Measurements from ENCODE around the gene GGT6. TPM values are rescaled to one million over a fixed set of nuclear protein-coding genes. Genes with fewer than 3 reads are reported as not detected.
A peak's percentile ranks its signal among the peaks of the same experiment; 100 is the strongest.

GGT6 gene
- total and polyA plus RNA-seq, 2 of the 13 experiments (the other 11 are each of a cell fraction or from before 2014, with no cell fraction given), result 0.16 to 0.80 TPM

DNA sequence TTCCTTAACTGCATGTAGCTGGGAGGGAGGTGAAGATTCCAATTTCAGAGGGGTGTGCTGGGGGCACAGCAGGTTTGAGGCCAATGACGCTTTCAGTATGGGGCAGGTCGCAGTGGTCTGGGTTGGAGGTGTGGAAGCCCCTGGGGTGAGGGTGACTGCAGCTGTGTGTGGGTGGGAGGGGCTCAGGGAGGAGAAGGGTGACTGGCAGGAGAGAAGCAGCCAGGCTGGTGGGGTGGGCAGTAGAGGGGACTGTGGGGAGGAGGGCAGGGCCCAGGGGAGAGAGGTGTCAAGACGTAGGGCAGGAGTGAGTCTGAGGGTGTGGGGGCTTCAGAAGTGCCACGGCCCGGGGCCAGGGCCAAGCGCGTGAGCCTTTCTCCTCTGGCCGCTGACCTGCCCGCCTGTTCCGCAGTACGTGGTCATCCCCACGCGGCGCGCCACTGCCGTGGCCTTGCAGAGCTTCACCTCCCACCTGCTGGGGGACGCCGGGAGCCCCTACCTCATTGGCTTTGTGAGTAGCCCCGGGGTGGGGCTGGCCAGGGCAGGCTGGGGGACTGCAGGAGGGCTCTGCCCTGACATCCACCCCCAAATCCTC, 24.6 kb downstream of the GGT6 start:
- Histone ChIP-seq H3K9ac (ENCODE audit: insufficient read depth, low read depth, low read length) (no peak overlapping the region), H3K4me3 (replicated peaks in 1 of 3; ENCODE audit: insufficient read depth in 1 of 3, low read depth in 2 of 3, low read length in 3 of 3) (no peak overlapping the region), H3K9me3 (ENCODE audit: low read length) (no peaks in the 10 kb centered on the region), H3K79me2 (ENCODE audit: insufficient read depth, low read length) (no peaks in the 10 kb centered on the region), H3K4me2 (ENCODE audit: low read depth, low read length) (no peak overlapping the region), H3K27me3 (ENCODE audit: control insufficient read depth in 1 of 2, insufficient read depth in 2 of 2, low read length in 2 of 2) (peaks cover 3 to 24% of the 10 kb centered on the region in 2 experiments), H2AFZ (ENCODE audit: low read length) (no peak overlapping the region), H3K27ac (ENCODE audit: extremely low read length, insufficient read depth, low read length) (no peak overlapping the region), H3K4me1 (ENCODE audit: insufficient read depth, low read length) (peaks cover 21% of the 10 kb centered on the region), H4K20me1 (ENCODE audit: insufficient read depth, low read length) (0 out of 2 replicates have a peak, but pooled peaks cover 2% of the 10 kb centered on the region), H3K36me3 (replicated peaks in 1 of 2; ENCODE audit: control insufficient read depth in 1 of 2, insufficient read depth in 2 of 2, low read length in 2 of 2) (peaks cover 8 to 22% of the 10 kb centered on the region in 2 experiments)
- in situ Hi-C loops (cut with HindIII; ENCODE audit: extremely low pct_ligation_motif_present, low pct_unique_long_range_greater_than_20kb) (no loop called here), intact Hi-C loops (cut with micrococcal nuclease; ENCODE audit: unreplicated experiment) (no loop called here)
- POLR2A ChIA-PET, result interaction anchor here (2.4 kb wide), 1 partner anchor 20 kb away, joined by 8 read pairs; the partner anchor contains the start of gene MYBBP1A
- 83% methylated on average over 3 of the region's 19 CpGs for WGBS (ENCODE audit: low lambda C conversion rate)
- DNase-seq (ENCODE audit: low spot score), result no peak
- BruUV-seq (replicated peaks), result no TSS peak
- FAIRE-seq, result no peak
- ATAC-seq, result no peak
- CTCF ChIA-PET (ENCODE audit: low intra/inter-chr PET ratio, low total read pairs), result no interaction called here
- no peak for TF ChIP-seq ZNF766 (CRISPR knock-in tag; IDR thresholded peaks at IDR 0.05; ENCODE audit: borderline replicate concordance)
- TF ChIP-seq ZNF75D (CRISPR knock-in tag; IDR thresholded peaks at IDR 0.05; ENCODE audit: borderline replicate concordance), result no peak
- TF ChIP-seq, protein P1, sequence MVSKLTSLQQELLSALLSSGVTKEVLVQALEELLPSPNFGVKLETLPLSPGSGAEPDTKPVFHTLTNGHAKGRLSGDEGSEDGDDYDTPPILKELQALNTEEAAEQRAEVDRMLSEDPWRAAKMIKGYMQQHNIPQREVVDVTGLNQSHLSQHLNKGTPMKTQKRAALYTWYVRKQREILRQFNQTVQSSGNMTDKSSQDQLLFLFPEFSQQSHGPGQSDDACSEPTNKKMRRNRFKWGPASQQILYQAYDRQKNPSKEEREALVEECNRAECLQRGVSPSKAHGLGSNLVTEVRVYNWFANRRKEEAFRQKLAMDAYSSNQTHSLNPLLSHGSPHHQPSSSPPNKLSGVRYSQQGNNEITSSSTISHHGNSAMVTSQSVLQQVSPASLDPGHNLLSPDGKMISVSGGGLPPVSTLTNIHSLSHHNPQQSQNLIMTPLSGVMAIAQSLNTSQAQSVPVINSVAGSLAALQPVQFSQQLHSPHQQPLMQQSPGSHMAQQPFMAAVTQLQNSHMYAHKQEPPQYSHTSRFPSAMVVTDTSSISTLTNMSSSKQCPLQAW (CRISPR knock-in tag; IDR thresholded peaks at IDR 0.05), result no peak
- TF ChIP-seq, protein P2, sequence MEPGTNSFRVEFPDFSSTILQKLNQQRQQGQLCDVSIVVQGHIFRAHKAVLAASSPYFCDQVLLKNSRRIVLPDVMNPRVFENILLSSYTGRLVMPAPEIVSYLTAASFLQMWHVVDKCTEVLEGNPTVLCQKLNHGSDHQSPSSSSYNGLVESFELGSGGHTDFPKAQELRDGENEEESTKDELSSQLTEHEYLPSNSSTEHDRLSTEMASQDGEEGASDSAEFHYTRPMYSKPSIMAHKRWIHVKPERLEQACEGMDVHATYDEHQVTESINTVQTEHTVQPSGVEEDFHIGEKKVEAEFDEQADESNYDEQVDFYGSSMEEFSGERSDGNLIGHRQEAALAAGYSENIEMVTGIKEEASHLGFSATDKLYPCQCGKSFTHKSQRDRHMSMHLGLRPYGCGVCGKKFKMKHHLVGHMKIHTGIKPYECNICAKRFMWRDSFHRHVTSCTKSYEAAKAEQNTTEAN (CRISPR knock-in tag; conservative IDR thresholded peaks at IDR 0.05), result no peak
- TF ChIP-seq SCMH1 (CRISPR knock-in tag; IDR thresholded peaks at IDR 0.05; ENCODE audit: borderline replicate concordance), result no peak
- no peak for TF ChIP-seq ZNF33B (CRISPR knock-in tag; IDR thresholded peaks at IDR 0.05)
- no peak for TF ChIP-seq ZFY (CRISPR knock-in tag; IDR thresholded peaks at IDR 0.05)
- no peak for TF ChIP-seq RFX5 (IDR thresholded peaks at IDR 0.05; ENCODE audit: low read depth, low read length)
- no peak for TF ChIP-seq NR2C2 (CRISPR knock-in tag; IDR thresholded peaks at IDR 0.05; ENCODE audit: borderline replicate concordance)
- TF ChIP-seq ERF (CRISPR knock-in tag; IDR thresholded peaks at IDR 0.05), result no peak
- no peak for TF ChIP-seq KDM1A (CRISPR knock-in tag; IDR thresholded peaks at IDR 0.05)
- peak; percentile 28 for TF ChIP-seq KDM2A (CRISPR knock-in tag; IDR thresholded peaks at IDR 0.05; ENCODE audit: borderline replicate concordance, low read depth)
- TF ChIP-seq, protein P3, sequence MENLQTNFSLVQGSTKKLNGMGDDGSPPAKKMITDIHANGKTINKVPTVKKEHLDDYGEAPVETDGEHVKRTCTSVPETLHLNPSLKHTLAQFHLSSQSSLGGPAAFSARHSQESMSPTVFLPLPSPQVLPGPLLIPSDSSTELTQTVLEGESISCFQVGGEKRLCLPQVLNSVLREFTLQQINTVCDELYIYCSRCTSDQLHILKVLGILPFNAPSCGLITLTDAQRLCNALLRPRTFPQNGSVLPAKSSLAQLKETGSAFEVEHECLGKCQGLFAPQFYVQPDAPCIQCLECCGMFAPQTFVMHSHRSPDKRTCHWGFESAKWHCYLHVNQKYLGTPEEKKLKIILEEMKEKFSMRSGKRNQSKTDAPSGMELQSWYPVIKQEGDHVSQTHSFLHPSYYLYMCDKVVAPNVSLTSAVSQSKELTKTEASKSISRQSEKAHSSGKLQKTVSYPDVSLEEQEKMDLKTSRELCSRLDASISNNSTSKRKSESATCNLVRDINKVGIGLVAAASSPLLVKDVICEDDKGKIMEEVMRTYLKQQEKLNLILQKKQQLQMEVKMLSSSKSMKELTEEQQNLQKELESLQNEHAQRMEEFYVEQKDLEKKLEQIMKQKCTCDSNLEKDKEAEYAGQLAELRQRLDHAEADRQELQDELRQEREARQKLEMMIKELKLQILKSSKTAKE (CRISPR knock-in tag; IDR thresholded peaks at IDR 0.05; ENCODE audit: borderline replicate concordance), result no peak
- no peak for TF ChIP-seq PHF21A (CRISPR knock-in tag; IDR thresholded peaks at IDR 0.05)
- no peak for TF ChIP-seq ZNF329 (CRISPR knock-in tag; IDR thresholded peaks at IDR 0.05; ENCODE audit: low read depth)
- peak; percentile 86 for TF ChIP-seq AGO2 (optimal IDR thresholded peaks at IDR 0.05; ENCODE audit: low read depth, low read length)
- no peak for TF ChIP-seq DR1 (CRISPR knock-in tag; IDR thresholded peaks at IDR 0.05)
- TF ChIP-seq REXO4 (CRISPR knock-in tag; IDR thresholded peaks at IDR 0.05; ENCODE audit: borderline replicate concordance), result no peak
